Measurements from ENCODE around the gene GID8.

- no peak for TF ChIP-seq RAD21 (conservative IDR thresholded peaks at IDR 0.05 in 1 of 2, IDR thresholded peaks at IDR 0.05 in 1 of 2)
- TF ChIP-seq EHMT2 (IDR thresholded peaks at IDR 0.05; ENCODE audit: low read depth) = no peak
- TF ChIP-seq POLR2A (IDR thresholded peaks at IDR 0.05; ENCODE audit: low read length) = no peak
- no peak for TF ChIP-seq JUN (IDR thresholded peaks at IDR 0.05)
- no peak for TF ChIP-seq FOXS1 (CRISPR knock-in tag; IDR thresholded peaks at IDR 0.05)
- no peak; the same call in 1 of the 3 replicates for TF ChIP-seq CTCF (IDR thresholded peaks at IDR 0.05)
Measured at GRCh38 chr20:62921119-62921687, 16.7 kb upstream of the GID8 start.

Data from A549 (cell line).